Fibroblast of lung (primary cell): ENCODE data around the gene DIPK1B. TPM values are rescaled to one million over a fixed set of nuclear protein-coding genes. Genes with fewer than 3 reads are reported as not detected.
A peak's percentile ranks its signal among the peaks of the same experiment; 100 is the strongest.

Experiments used
- DNase-seq, 2 donors: peaks; one replicate each; pipeline versions ENCODE4 v3.0.0 to v3.0.0-alpha.2; 2010; ENCODE audit warnings: low read depth in 2 of 2
- H2AFZ ChIP-seq: 2 replicates; pipeline ENCODE4 v1.5.1; 2012; ENCODE audit warnings: low read length, control low read depth, inconsistent platforms
- H3K27ac ChIP-seq: 2 replicates; pipeline ENCODE4 v1.5.1; 2011; ENCODE audit warnings: low read length, control low read depth; ENCODE audit not compliant: insufficient read depth
- H3K27me3 ChIP-seq: 2 replicates; pipeline ENCODE4 v1.5.1; 2011; ENCODE audit warnings: mild to moderate bottlenecking, low read length; ENCODE audit not compliant: control insufficient read depth, insufficient read depth
- H3K36me3 ChIP-seq: 2 replicates; pipeline ENCODE4 v1.5.1; 2011; ENCODE audit warnings: low read length; ENCODE audit not compliant: control insufficient read depth, insufficient read depth
- H3K4me1 ChIP-seq: 2 replicates; pipeline ENCODE4 v1.5.1; 2011; ENCODE audit warnings: low read length; ENCODE audit not compliant: control insufficient read depth, insufficient read depth; ENCODE audit errors: extremely low read depth
- H3K4me2 ChIP-seq: 2 replicates; pipeline ENCODE4 v1.5.1; 2011; ENCODE audit warnings: low read length, control low read depth; ENCODE audit not compliant: insufficient read depth; ENCODE audit errors: extremely low read depth
- H3K4me3 ChIP-seq, 4 experiments: fragments of 200-600 bp in 1 of 4; sonication (generic) in 1 of 4; replicated peaks in 1 of 4; 2 replicates each; pipeline ENCODE4 v1.5.1; 2011 to 2016; ENCODE audit warnings: low read length in 4 of 4, low read depth in 3 of 4, mild to moderate bottlenecking in 3 of 4, control low read depth in 2 of 4, inconsistent platforms in 1 of 4, mixed read lengths in 1 of 4; ENCODE audit not compliant: insufficient read depth in 1 of 4; ENCODE audit errors: control extremely low read depth in 1 of 4
- H3K79me2 ChIP-seq: 2 replicates; pipeline ENCODE4 v1.5.1; 2012; ENCODE audit warnings: mild to moderate bottlenecking, low read length, inconsistent platforms; ENCODE audit not compliant: control insufficient read depth, insufficient read depth
- H3K9ac ChIP-seq: 2 replicates; pipeline ENCODE4 v1.5.1; 2011; ENCODE audit warnings: mild to moderate bottlenecking, low read length, control low read depth; ENCODE audit not compliant: insufficient read depth
- H3K9me3 ChIP-seq: 2 replicates; pipeline ENCODE4 v1.5.1; 2012; ENCODE audit warnings: low read depth, low read length; ENCODE audit not compliant: control insufficient read depth, insufficient read depth
- H4K20me1 ChIP-seq: 2 replicates; pipeline ENCODE4 v1.5.1; 2011; ENCODE audit warnings: low read length; ENCODE audit not compliant: control insufficient read depth, insufficient read depth; ENCODE audit errors: extremely low read depth
- EZH2 ChIP-seq: IDR thresholded peaks from 2 replicates; pipeline ENCODE4 v1.5.1; 2012; ENCODE audit warnings: low read length, control low read depth, mild to moderate bottlenecking; ENCODE audit errors: missing control alignments
- polyA plus RNA-seq, 2 donors: library from polyadenylated mRNA; depleted of rRNA in 1 of 2; stranded (reverse) in 1 of 2; unstranded in 1 of 2; fragments of >200 nt; gene quantifications; 2 replicates each; pipeline ENCODE4 v1.2.1, GENCODE V29; 2011 to 2012; ENCODE audit warnings: missing spikeins in 1 of 2
- total RNA-seq: library from RNA; depleted of rRNA; stranded (reverse); fragments of >200 nt; gene quantifications from 2 replicates; pipeline ENCODE4 v1.2.1, GENCODE V29; 2014
- TF ChIP-seq, protein P1 (sequence below), 2 donors: IDR thresholded peaks in 1 of 2; conservative IDR thresholded peaks in 1 of 2; 1 replicate in 1 of 2; 2 replicates in 1 of 2; pipeline ENCODE4 v1.5.1; 2011 to 2012; ENCODE audit warnings: low read length in 2 of 2, control low read depth in 1 of 2, inconsistent platforms in 1 of 2, low read depth in 1 of 2, mild to moderate bottlenecking in 1 of 2

DIPK1B gene
- total and polyA plus RNA-seq, 2 donors (not counting 1 experiment from before 2014, with no cell fraction given) = 0.16 to 0.33 TPM

DNA sequence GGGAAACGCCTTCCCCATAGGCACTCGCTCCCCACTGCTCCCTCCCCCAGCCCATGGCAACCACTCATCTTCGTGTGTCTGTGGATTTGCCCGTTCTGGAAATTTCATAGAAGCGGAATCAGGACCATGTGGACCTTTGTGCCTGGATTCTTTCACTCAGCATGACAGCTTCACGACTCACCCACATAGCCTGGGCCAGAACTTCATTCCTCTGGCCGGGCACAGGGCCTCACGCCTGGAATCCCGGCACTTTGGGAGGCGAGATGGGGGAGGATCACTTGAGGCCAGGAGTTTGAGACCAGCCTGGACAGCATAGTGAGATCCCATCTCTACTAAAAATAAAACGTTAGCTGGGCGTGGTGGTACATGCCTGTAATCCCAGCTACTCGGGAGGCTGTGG lies 12.1 kb upstream of the DIPK1B start:
- Histone ChIP-seq H3K4me1 (no peaks in the 10 kb centered on the region), H3K27ac (no peak overlapping the region), H3K36me3 (no peaks in the 10 kb centered on the region), H3K79me2 (no peaks in the 10 kb centered on the region), H3K4me3 (no peak overlapping the region), H3K4me2 (no peak overlapping the region), H4K20me1 (no peaks in the 10 kb centered on the region), H3K9me3 (no peaks in the 10 kb centered on the region), H3K27me3 (peaks cover 10% of the 10 kb centered on the region), H2AFZ (no peak overlapping the region), H3K9ac (no peak overlapping the region)
- DNase-seq = peak; percentile 34 to 54
- no peak for TF ChIP-seq EZH2

GRCh38 chr9:136700959-136701667 lies 11.3 kb upstream of the DIPK1B start:
- no peak overlapping the region for H3K4me3 ChIP-seq
- H4K20me1 ChIP-seq = no peaks in the 10 kb centered on the region
- DNase-seq = no peak
- H3K9ac ChIP-seq = no peak overlapping the region
- no peak overlapping the region for H3K27ac ChIP-seq
- H3K4me1 ChIP-seq = no peaks in the 10 kb centered on the region
- no peak overlapping the region for H3K4me2 ChIP-seq
- H3K79me2 ChIP-seq = no peaks in the 10 kb centered on the region
- H3K9me3 ChIP-seq = no peaks in the 10 kb centered on the region
- H2AFZ ChIP-seq = no peak overlapping the region
- H3K27me3 ChIP-seq = peaks cover 10% of the 10 kb centered on the region
- H3K36me3 ChIP-seq = no peaks in the 10 kb centered on the region
- TF ChIP-seq EZH2 = no peak
- TF ChIP-seq, protein P1, sequence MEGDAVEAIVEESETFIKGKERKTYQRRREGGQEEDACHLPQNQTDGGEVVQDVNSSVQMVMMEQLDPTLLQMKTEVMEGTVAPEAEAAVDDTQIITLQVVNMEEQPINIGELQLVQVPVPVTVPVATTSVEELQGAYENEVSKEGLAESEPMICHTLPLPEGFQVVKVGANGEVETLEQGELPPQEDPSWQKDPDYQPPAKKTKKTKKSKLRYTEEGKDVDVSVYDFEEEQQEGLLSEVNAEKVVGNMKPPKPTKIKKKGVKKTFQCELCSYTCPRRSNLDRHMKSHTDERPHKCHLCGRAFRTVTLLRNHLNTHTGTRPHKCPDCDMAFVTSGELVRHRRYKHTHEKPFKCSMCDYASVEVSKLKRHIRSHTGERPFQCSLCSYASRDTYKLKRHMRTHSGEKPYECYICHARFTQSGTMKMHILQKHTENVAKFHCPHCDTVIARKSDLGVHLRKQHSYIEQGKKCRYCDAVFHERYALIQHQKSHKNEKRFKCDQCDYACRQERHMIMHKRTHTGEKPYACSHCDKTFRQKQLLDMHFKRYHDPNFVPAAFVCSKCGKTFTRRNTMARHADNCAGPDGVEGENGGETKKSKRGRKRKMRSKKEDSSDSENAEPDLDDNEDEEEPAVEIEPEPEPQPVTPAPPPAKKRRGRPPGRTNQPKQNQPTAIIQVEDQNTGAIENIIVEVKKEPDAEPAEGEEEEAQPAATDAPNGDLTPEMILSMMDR (conservative IDR thresholded peaks at IDR 0.05 in 1 of 2, IDR thresholded peaks at IDR 0.05 in 1 of 2; ENCODE audit: low read depth in 1 of 2, low read length in 2 of 2) = no peak

DNA sequence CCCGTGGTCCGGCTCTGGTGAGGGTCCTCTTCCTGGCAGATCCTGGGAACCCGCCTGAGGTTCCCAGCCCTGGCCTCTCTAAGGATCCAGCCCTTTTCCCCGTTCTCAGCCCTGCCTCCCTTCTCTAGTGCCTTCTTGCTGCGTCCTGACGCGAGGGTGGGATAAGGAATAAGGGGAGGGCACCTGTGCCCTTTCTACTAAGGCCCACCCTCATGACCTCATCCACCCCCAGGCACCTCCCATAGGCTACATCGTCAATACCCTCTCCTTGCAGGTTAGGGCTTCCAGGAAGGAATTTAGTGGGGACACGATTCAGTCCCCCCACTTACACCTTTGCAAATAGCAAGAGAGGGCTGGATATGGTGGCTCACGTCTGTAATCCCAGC lies 10.7 kb upstream of the DIPK1B start:
- no peaks in the 10 kb centered on the region for H3K4me1 ChIP-seq
- no peaks in the 10 kb centered on the region for H4K20me1 ChIP-seq
- no peak overlapping the region for H3K27ac ChIP-seq
- no peak overlapping the region for H3K4me3 ChIP-seq
- H2AFZ ChIP-seq = no peak overlapping the region
- no peaks in the 10 kb centered on the region for H3K9me3 ChIP-seq
- H3K27me3 ChIP-seq = peaks cover 10% of the 10 kb centered on the region
- H3K36me3 ChIP-seq = no peaks in the 10 kb centered on the region
- no peaks in the 10 kb centered on the region for H3K79me2 ChIP-seq
- no peak overlapping the region for H3K9ac ChIP-seq
- TF ChIP-seq, protein P1 (conservative IDR thresholded peaks at IDR 0.05 in 1 of 2, IDR thresholded peaks at IDR 0.05 in 1 of 2; ENCODE audit: low read depth in 1 of 2, low read length in 2 of 2) = no peak
- TF ChIP-seq EZH2 = no peak
- no peak overlapping the region for H3K4me2 ChIP-seq
- DNase-seq = no peak
